ENCODE data around the gene USP3. TPM values are rescaled to one million over a fixed set of nuclear protein-coding genes. Genes with fewer than 3 reads are reported as not detected.
"Not testable (repeated sequence)": the region's sequence is repeated elsewhere in the genome, so short reads cannot be mapped to it uniquely, and the experiment has no call there.

Gene USP3
- total RNA-seq, 2 donors from 2014 or later, result 44.2 to 45.8 TPM

- intact Hi-C loops (cut with DNase I), result no loop called here
- Histone ChIP-seq H3K4me3 (no peak overlapping the region), H3K27me3 (replicated peaks; ENCODE audit: insufficient read depth) (no peaks in the 10 kb centered on the region), H3K27ac (no peak overlapping the region), H3K4me1 (replicated peaks) (peaks cover 4% of the 10 kb centered on the region), H3K36me3 (no peaks in the 10 kb centered on the region), H3K9me3 (no peaks in the 10 kb centered on the region)
- DNase-seq (ENCODE audit: low spot score), result peak; percentile 23
- TF ChIP-seq CTCF (IDR thresholded peaks at IDR 0.05) (no peak), POLR2A (IDR thresholded peaks at IDR 0.05) (no peak), POLR2AphosphoS5 (IDR thresholded peaks at IDR 0.05) (no peak)
- 60% methylated on average over 1 of the region's 1 CpG for WGBS
These were observed 13.2 kb downstream of the USP3 start for GRCh38 chr15:63517628-63518027.

GRCh38 chr15:63519041-63519440 is 14.6 kb downstream of the USP3 start:
- no peak for DNase-seq (ENCODE audit: low spot score)
- H3K27me3 ChIP-seq (replicated peaks; ENCODE audit: insufficient read depth), result no peaks in the 10 kb centered on the region
- intact Hi-C loops (cut with DNase I), result no loop called here
- peaks cover 4% of the 10 kb centered on the region for H3K4me1 ChIP-seq (replicated peaks)
- no peaks in the 10 kb centered on the region for H3K9me3 ChIP-seq
- WGBS, result 97% methylated on average over 4 of the region's 4 CpGs
- no peaks in the 10 kb centered on the region for H3K36me3 ChIP-seq
- no peak overlapping the region for H3K27ac ChIP-seq
- TF ChIP-seq POLR2A (IDR thresholded peaks at IDR 0.05) (no peak), CTCF (IDR thresholded peaks at IDR 0.05) (no peak), POLR2AphosphoS5 (IDR thresholded peaks at IDR 0.05) (no peak)
- H3K4me3 ChIP-seq, result no peak overlapping the region

- intact Hi-C loops (cut with DNase I), result no loop called here
- Histone ChIP-seq H3K4me3 (no peak overlapping the region), H3K36me3 (no peaks in the 10 kb centered on the region), H3K4me1 (replicated peaks) (peaks cover 2% of the 10 kb centered on the region), H3K9me3 (no peaks in the 10 kb centered on the region), H3K27me3 (replicated peaks; ENCODE audit: insufficient read depth) (no peaks in the 10 kb centered on the region), H3K27ac (no peak overlapping the region)
- WGBS, result 64% methylated on average over 7 of the region's 7 CpGs
- no peak for DNase-seq (ENCODE audit: low spot score)
- TF ChIP-seq POLR2A (IDR thresholded peaks at IDR 0.05) (no peak), POLR2AphosphoS5 (IDR thresholded peaks at IDR 0.05) (no peak), CTCF (IDR thresholded peaks at IDR 0.05) (no peak)
These were observed 15.3 kb downstream of the USP3 start for GRCh38 chr15:63519548-63520178.

- H3K27ac ChIP-seq; intact Hi-C loops (cut with DNase I); H3K27me3 ChIP-seq (replicated peaks; ENCODE audit: insufficient read depth); H3K9me3 ChIP-seq; DNase-seq (ENCODE audit: low spot score); H3K36me3 ChIP-seq; H3K4me3 ChIP-seq; H3K4me1 ChIP-seq (replicated peaks): not testable (repeated sequence)
- 94% methylated on average over 7 of the region's 7 CpGs for WGBS
These were observed 16.1 kb downstream of the USP3 start for GRCh38 chr15:63520462-63520861.

GRCh38 chr15:63522225-63522578 is 17.8 kb downstream of the USP3 start:
- H3K4me3 ChIP-seq, result no peak overlapping the region
- 74% methylated on average over 3 of the region's 3 CpGs for WGBS
- H3K27ac ChIP-seq, result no peak overlapping the region
- no peaks in the 10 kb centered on the region for H3K9me3 ChIP-seq
- DNase-seq (ENCODE audit: low spot score), result no peak
- H3K36me3 ChIP-seq, result no peaks in the 10 kb centered on the region
- H3K27me3 ChIP-seq (replicated peaks; ENCODE audit: insufficient read depth), result no peaks in the 10 kb centered on the region
- peaks cover 2% of the 10 kb centered on the region for H3K4me1 ChIP-seq (replicated peaks)
- TF ChIP-seq POLR2AphosphoS5 (IDR thresholded peaks at IDR 0.05), result no peak
- intact Hi-C loops (cut with DNase I), result no loop called here

GRCh38 chr15:63523306-63523990 is 19.1 kb downstream of the USP3 start:
- no peaks in the 10 kb centered on the region for H3K9me3 ChIP-seq
- no peak overlapping the region for H3K27ac ChIP-seq
- DNase-seq (ENCODE audit: low spot score), result no peak
- 54% methylated on average over 4 of the region's 4 CpGs for WGBS
- H3K4me3 ChIP-seq, result no peak overlapping the region
- no peak for TF ChIP-seq POLR2AphosphoS5 (IDR thresholded peaks at IDR 0.05)
- TF ChIP-seq POLR2A (IDR thresholded peaks at IDR 0.05), result no peak
- TF ChIP-seq CTCF (IDR thresholded peaks at IDR 0.05), result no peak
- H3K4me1 ChIP-seq (replicated peaks), result peaks cover 2% of the 10 kb centered on the region
- H3K27me3 ChIP-seq (replicated peaks; ENCODE audit: insufficient read depth), result no peaks in the 10 kb centered on the region
- H3K36me3 ChIP-seq, result no peaks in the 10 kb centered on the region
- intact Hi-C loops (cut with DNase I), result no loop called here
